Mammary epithelial cell (primary cell): ENCODE results near the gene EVI5L.

ENCODE experiments used
- EZH2 ChIP-seq: IDR thresholded peaks from 2 replicates; pipeline ENCODE4 v1.6.1; 2012; ENCODE audit warnings: low read length, inconsistent platforms, borderline replicate concordance
- TF ChIP-seq, protein P1 (sequence below), 2 donors: IDR thresholded peaks in 1 of 2; conservative IDR thresholded peaks in 1 of 2; 2 replicates each; pipeline ENCODE4 v1.5.1; 2011 to 2012; ENCODE audit warnings: inconsistent platforms in 2 of 2, low read length in 2 of 2, mild to moderate bottlenecking in 2 of 2, control low read depth in 1 of 2, low read depth in 1 of 2; ENCODE audit not compliant: insufficient read depth in 1 of 2; ENCODE audit errors: extremely low read depth in 1 of 2

DNA sequence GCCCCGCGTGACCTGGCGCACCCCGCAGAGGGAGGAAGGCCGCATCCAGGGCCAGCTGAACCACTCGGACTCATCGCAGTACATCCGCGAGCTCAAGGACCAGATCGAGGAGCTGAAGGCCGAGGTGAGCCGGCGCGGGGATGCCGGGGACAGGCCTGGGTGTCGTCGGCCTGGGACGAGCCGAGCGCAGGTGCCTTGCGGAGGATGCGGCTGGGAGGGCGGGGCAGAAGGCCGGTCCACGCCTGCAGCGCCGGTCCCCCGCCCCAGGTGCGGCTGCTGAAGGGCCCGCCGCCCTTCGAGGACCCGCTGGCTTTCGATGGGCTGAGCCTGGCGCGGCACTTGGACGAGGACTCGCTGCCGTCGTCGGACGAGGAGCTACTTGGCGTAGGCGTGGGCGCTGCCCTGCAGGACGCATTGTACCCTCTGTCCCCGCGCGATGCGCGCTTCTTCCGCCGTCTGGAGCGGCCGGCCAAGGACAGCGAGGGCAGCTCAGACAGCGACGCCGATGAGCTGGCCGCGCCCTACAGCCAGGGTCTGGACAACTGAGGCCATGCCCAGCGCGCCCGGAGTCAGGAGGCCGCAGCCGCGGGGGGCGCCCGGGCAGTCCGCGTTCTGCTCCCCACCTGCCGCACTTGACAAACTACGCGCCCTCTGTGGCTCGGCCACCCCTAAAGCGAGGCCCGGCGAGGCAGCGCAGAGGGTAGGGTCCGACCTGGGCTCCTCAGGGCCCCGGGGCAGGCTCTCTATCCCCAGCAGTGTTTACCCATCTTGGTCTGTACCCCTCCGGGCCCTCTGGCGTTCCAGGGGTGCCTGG, 33.3 kb downstream of the EVI5L start:
- TF ChIP-seq, protein P1, sequence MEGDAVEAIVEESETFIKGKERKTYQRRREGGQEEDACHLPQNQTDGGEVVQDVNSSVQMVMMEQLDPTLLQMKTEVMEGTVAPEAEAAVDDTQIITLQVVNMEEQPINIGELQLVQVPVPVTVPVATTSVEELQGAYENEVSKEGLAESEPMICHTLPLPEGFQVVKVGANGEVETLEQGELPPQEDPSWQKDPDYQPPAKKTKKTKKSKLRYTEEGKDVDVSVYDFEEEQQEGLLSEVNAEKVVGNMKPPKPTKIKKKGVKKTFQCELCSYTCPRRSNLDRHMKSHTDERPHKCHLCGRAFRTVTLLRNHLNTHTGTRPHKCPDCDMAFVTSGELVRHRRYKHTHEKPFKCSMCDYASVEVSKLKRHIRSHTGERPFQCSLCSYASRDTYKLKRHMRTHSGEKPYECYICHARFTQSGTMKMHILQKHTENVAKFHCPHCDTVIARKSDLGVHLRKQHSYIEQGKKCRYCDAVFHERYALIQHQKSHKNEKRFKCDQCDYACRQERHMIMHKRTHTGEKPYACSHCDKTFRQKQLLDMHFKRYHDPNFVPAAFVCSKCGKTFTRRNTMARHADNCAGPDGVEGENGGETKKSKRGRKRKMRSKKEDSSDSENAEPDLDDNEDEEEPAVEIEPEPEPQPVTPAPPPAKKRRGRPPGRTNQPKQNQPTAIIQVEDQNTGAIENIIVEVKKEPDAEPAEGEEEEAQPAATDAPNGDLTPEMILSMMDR (conservative IDR thresholded peaks at IDR 0.05 in 1 of 2, IDR thresholded peaks at IDR 0.05 in 1 of 2; ENCODE audit: extremely low read depth in 1 of 2, insufficient read depth in 1 of 2, low read depth in 1 of 2, low read length in 2 of 2): no peak
- TF ChIP-seq EZH2: no peak
